Fibroblast of lung (primary cell): Measurements from ENCODE around the gene PKHD1.

ENCODE experiments used
- EZH2 ChIP-seq: IDR thresholded peaks from 2 replicates; pipeline ENCODE4 v1.5.1; 2012; ENCODE audit warnings: low read length, control low read depth, mild to moderate bottlenecking; ENCODE audit errors: missing control alignments
- TF ChIP-seq, protein P1 (sequence below), 2 donors: IDR thresholded peaks in 1 of 2; conservative IDR thresholded peaks in 1 of 2; 1 replicate in 1 of 2; 2 replicates in 1 of 2; pipeline ENCODE4 v1.5.1; 2011 to 2012; ENCODE audit warnings: low read length in 2 of 2, control low read depth in 1 of 2, inconsistent platforms in 1 of 2, low read depth in 1 of 2, mild to moderate bottlenecking in 1 of 2

DNA sequence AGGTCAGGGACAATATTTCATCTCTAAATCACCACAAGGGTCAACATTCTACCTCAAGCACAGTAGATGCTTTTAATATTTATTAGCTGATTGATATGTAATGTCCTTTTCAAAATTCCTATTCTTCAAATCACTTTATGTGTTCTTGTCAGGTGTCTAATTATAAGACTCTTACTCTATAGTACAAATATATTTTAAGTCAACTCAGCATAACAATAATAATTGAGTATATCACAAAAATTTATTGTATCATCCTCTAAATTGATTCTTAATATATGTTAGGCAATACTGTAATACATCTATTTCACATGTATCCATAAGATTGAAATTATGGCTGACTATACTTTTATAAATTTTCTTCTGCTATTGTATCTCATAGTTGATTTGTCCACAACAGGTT is 423.9 kb downstream of the PKHD1 start:
- TF ChIP-seq, protein P1, sequence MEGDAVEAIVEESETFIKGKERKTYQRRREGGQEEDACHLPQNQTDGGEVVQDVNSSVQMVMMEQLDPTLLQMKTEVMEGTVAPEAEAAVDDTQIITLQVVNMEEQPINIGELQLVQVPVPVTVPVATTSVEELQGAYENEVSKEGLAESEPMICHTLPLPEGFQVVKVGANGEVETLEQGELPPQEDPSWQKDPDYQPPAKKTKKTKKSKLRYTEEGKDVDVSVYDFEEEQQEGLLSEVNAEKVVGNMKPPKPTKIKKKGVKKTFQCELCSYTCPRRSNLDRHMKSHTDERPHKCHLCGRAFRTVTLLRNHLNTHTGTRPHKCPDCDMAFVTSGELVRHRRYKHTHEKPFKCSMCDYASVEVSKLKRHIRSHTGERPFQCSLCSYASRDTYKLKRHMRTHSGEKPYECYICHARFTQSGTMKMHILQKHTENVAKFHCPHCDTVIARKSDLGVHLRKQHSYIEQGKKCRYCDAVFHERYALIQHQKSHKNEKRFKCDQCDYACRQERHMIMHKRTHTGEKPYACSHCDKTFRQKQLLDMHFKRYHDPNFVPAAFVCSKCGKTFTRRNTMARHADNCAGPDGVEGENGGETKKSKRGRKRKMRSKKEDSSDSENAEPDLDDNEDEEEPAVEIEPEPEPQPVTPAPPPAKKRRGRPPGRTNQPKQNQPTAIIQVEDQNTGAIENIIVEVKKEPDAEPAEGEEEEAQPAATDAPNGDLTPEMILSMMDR (conservative IDR thresholded peaks at IDR 0.05 in 1 of 2, IDR thresholded peaks at IDR 0.05 in 1 of 2; ENCODE audit: low read depth in 1 of 2, low read length in 2 of 2): no peak
- TF ChIP-seq EZH2: no peak
